GM18499 (cell line): ENCODE measurements around the gene ETV1.

Experiments
- ATAC-seq: cut with Tn5 transposase; IDR thresholded peaks from one replicate; pipeline ENCODE4 v1.9.1; 2021; ENCODE audit warnings: moderate number of reproducible peaks; ENCODE audit not compliant: insufficient read depth, unreplicated experiment

The ETV1 gene

GRCh38 chr7:13894377-13894776 is 95.1 kb downstream of the ETV1 start:
- ATAC-seq, result no peak

DNA sequence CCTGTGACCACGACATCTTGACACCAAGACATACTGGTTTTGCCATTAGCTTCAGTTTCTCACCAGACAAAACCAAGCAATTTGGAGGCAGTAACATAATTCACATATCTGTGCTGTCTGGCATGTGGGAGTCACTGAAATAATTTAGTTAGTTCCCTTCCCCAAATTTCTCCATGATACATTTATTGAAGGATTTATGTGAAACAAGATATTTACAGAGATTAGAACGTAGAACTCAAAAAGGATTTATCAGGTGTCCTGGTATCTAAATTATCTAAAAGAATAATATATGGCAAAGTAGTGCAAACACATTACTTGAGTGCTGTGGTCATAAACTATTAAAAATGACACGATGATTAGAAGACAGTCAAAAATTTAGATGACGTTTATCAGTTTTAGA is 98.7 kb downstream of the ETV1 start:
- ATAC-seq, result no peak

DNA sequence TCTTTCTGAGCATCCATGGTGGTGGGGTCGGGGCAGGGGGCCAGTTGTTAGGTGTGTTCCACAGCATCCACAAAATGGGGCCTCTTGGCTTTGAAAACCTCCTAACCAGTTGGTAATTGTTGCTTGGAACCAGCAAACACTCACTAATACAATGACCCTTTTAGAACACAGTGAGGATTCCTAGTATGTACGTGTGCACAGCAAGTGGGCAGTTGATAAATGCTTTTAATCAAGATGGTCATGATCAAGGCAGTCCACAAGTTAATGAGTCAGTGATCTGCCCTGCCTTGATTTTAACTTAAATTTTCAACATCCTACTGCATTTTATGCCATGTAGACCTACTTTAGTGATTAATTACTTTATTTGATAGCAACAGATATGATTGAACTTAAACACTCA is 103.1 kb downstream of the ETV1 start:
- no peak for ATAC-seq

DNA sequence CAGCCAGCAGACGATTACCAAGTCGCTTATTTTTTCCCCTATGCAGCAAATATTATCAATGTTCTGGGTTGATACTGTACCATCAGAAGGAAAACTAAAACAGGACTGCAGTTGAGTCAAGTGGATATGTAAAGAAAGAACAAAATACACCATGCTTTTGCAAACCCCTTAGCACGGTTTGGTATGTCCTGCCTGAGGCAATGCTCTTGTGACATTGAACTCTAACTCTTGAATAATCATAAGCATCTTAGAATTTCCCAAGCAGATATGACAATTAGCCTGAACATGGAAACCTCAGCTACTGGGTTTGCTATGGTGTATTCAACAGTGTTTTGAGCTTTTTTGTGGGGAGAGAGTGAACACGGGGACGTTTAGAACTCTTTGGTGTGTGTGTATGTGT is 107.4 kb downstream of the ETV1 start:
- no peak for ATAC-seq

GRCh38 chr7:13880789-13881188 is 108.7 kb downstream of the ETV1 start:
- no peak for ATAC-seq

GRCh38 chr7:13879994-13880686 is 109.3 kb downstream of the ETV1 start:
- ATAC-seq, result no peak

- ATAC-seq, result no peak
Measured at GRCh38 chr7:13879143-13879542, 110.3 kb downstream of the ETV1 start.

DNA sequence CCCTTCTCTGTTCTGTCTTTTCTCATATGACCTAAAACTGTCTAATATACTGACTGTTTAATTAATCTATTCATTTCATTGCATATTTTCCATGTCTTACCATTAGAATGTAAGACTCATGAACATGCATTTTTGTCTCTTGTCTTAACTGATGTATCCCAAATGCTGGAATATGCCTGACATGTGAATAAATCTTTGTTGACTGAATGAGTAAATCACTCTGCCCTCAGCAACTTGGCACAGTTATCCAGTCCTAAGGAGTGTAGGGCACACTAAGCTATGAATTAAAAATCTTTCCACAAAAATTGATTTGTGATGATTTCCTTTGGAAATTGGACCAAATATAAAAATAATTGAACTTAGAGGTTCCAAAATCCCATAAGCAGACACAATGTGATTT is 111.3 kb downstream of the ETV1 start:
- ATAC-seq, result no peak

GRCh38 chr7:13875496-13876074 is 113.9 kb downstream of the ETV1 start:
- ATAC-seq, result no peak

DNA sequence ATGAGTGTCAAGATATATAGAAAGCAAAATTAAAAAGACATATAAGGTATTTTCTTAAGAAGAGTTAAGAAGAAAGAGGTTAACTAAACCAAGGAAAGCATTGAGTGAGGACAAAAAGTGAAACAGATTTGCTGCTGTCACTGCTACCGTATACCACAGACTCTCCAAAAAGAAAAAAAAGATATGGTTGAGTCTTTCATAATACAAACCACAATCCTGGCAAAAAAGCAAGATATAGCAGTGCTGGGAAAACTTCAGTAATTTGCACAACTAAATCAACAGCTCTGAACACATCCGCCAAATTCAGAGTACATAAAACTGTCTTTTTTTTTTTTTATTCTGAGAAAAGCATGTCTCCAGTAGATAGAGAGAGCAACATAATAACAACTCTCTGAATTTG is 114.7 kb downstream of the ETV1 start:
- no peak for ATAC-seq

- ATAC-seq, result no peak
Measured at GRCh38 chr7:13872709-13873108, 116.8 kb downstream of the ETV1 start.

GRCh38 chr7:13871008-13871407 is 118.5 kb downstream of the ETV1 start:
- ATAC-seq, result no peak

DNA sequence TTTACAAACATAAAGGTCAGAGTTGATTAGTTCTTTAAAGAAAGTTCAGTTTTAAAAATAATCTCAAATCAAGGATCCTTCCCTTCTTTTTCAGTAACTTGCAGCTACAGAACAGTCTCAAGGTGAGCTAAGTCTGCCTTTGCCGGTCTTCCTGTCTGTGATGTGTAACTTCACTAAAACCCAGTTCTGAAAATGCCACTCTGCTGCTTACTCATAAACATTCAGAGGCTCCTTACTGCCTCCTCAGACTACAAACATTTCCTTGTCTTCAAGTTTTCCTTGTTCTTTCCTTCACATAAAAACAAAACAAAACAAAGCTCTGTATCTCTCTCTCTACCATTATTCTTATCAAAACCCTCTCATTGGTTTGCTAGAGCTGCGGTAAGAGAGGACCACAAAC is 128.7 kb downstream of the ETV1 start:
- no peak for ATAC-seq

DNA sequence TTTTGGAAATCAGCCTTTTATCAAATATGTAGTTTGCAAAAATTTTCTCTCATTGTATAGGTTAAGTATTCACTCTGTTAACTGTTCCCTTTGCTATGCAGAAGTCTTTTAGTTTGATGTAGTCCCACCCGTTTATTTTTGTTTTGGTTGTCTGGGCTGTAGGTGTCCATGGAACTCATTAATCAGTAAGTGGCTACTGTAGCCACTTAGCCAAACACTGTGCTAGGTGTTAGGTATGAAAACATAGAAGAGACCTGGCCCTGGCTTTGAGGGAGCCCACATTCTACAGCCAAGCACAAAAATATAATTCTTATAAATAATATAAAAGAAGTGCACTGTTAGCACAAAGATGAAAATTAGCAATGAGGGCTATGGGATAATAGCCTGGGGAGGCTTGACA is 133.5 kb downstream of the ETV1 start:
- no peak for ATAC-seq

GRCh38 chr7:13852281-13852968 is 137.0 kb downstream of the ETV1 start:
- no peak for ATAC-seq

GRCh38 chr7:13851736-13852135 is 137.7 kb downstream of the ETV1 start:
- no peak for ATAC-seq

DNA sequence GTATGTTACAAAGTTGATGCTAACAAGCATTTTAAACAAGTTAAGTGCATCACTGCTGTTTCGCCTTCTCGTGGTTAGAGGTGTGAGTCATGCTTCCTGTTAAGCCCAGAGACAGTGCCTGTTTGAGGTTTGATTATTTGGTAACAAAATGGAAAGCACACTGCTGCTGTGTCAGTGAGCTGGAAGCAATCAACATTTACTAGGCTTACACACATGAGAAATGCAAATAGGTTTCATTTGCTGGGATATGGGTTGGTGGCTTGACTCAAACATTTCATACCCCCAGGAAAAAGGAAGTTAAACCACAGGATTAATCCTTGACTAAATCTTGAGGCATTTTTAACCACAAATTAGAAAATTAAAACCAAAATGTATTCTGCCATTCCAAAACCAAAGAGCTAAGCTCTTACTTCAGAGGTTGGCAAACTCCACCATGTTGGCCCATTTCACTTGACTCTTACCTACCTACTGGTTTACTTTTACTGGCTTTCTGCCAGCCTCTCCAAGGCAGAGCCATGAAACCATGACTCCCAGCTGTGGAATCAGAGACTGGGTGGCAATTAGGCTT is 139.2 kb downstream of the ETV1 start:
- peak; percentile 78 for ATAC-seq

DNA sequence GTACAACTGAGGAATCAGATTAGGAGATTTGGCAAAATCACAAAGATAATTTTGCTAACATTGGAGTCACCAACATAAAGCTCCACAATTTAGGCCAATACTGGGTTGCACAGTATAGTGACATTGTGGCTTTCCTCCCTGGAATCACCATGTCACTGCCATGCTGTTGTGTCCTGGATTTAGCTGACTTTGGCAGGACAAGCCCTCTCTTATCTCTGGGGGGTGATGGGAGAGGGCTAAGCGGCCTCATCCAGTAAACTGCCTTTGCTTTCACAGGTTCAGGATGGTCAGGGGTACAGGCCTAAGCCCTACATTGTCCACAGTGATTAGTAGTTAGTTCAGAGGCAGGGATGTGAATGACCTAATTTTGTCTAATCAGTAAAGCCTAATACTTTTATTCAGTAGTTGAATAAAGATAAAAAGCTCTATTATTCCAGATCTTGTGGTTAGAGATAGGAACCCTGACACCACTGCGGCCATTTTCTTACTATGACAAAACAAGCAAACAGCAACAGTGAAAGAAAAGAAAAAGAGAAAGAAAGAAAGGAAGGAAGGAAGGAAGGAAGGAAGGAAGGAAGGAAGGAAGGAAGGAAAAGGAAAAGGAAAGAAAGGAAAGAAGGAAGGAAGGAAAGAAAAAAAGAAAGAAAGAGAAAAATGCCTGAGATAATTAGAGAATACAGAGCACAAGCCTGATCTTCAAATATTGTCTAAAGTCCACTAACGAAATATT is 140.1 kb downstream of the ETV1 start:
- ATAC-seq, result no peak

DNA sequence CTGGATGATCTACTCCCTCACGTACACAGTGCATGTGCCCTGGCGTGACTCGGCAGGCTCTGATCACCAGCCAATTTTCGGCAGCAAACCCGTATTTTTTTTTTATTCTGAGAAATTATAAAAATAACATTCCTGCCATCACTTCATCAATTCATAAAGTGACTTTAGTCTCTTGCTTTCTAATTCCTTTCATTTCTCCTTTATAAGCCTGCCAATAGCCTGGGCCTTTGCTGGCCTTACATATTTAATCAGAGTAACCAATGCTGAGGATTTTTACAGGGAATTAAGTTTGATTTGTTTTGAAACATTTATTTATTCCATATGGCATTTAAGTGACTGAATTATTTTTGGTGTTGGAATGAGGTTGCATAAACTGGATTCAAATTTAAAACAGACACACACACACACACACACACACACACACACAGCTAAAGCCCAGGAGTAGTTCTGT is 140.8 kb downstream of the ETV1 start:
- no peak for ATAC-seq

- no peak for ATAC-seq
Measured at GRCh38 chr7:13846386-13846785, 143.1 kb downstream of the ETV1 start.

- no peak for ATAC-seq
Measured at GRCh38 chr7:13845601-13846000, 143.9 kb downstream of the ETV1 start.
